Adipocyte (in vitro differentiated cells): ENCODE results near the gene OSBPL3.
"Not testable (repeated sequence)": the region's sequence is repeated elsewhere in the genome, so short reads cannot be mapped to it uniquely, and the experiment has no call there.

ENCODE experiments used
- DNase-seq: peaks from one replicate; pipeline ENCODE4 v3.0.0-alpha.2; 2015; ENCODE audit warnings: low read depth
- H3K27me3 ChIP-seq: replicated peaks from 2 replicates; pipeline ENCODE4 v1.7.0; 2013; ENCODE audit warnings: mild to moderate bottlenecking, low read length, moderate library complexity; ENCODE audit not compliant: control insufficient read depth, insufficient read depth
- H3K36me3 ChIP-seq: 2 replicates; pipeline ENCODE4 v1.7.0; 2013; ENCODE audit warnings: low read length, mild to moderate bottlenecking, moderate library complexity; ENCODE audit not compliant: control insufficient read depth, insufficient read depth, severe bottlenecking
- H3K4me1 ChIP-seq: 2 replicates; pipeline ENCODE4 v1.7.0; 2013; ENCODE audit warnings: mild to moderate bottlenecking, low read length, moderate library complexity; ENCODE audit not compliant: control insufficient read depth, insufficient read depth
- H3K4me3 ChIP-seq: 2 replicates; pipeline ENCODE4 v1.7.0; 2013; ENCODE audit warnings: mild to moderate bottlenecking, low read length, moderate library complexity
- H3K9ac ChIP-seq: 2 replicates; pipeline ENCODE4 v1.7.0; 2013; ENCODE audit warnings: mild to moderate bottlenecking, low read length, moderate library complexity
- H3K9me3 ChIP-seq: 2 replicates; pipeline ENCODE4 v1.7.0; 2013; ENCODE audit warnings: mild to moderate bottlenecking, low read length, moderate library complexity; ENCODE audit not compliant: control insufficient read depth

The OSBPL3 gene, protein sequence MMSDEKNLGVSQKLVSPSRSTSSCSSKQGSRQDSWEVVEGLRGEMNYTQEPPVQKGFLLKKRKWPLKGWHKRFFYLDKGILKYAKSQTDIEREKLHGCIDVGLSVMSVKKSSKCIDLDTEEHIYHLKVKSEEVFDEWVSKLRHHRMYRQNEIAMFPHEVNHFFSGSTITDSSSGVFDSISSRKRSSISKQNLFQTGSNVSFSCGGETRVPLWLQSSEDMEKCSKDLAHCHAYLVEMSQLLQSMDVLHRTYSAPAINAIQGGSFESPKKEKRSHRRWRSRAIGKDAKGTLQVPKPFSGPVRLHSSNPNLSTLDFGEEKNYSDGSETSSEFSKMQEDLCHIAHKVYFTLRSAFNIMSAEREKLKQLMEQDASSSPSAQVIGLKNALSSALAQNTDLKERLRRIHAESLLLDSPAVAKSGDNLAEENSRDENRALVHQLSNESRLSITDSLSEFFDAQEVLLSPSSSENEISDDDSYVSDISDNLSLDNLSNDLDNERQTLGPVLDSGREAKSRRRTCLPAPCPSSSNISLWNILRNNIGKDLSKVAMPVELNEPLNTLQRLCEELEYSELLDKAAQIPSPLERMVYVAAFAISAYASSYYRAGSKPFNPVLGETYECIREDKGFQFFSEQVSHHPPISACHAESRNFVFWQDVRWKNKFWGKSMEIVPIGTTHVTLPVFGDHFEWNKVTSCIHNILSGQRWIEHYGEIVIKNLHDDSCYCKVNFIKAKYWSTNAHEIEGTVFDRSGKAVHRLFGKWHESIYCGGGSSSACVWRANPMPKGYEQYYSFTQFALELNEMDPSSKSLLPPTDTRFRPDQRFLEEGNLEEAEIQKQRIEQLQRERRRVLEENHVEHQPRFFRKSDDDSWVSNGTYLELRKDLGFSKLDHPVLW

GRCh38 chr7:24979863-24980533, at the start of gene OSBPL3:
Gene OSBPL3, minus strand, starts transcription at chr7:24980178. Its CDS starts 87,706 bp downstream, at chr7:24892472.
- DNase-seq, result peak; percentile 99
- Histone ChIP-seq H3K9me3 (no peaks in the 10 kb centered on the region), H3K27me3 (no peaks in the 10 kb centered on the region), H3K4me3 (peak within 1 kb of the TSS; percentile 95), H3K9ac (peak within 1 kb of the TSS; percentile 94), H3K4me1 (peaks cover 14% of the 10 kb centered on the region), H3K36me3 (no peaks in the 10 kb centered on the region)

GRCh38 chr7:25029075-25029474, 49.1 kb upstream of the OSBPL3 start:
- no peak overlapping the region for H3K9ac ChIP-seq
- peaks cover 37% of the 10 kb centered on the region for H3K4me1 ChIP-seq
- no peaks in the 10 kb centered on the region for H3K36me3 ChIP-seq
- no peaks in the 10 kb centered on the region for H3K9me3 ChIP-seq
- H3K27me3 ChIP-seq, result no peaks in the 10 kb centered on the region
- no peak overlapping the region for H3K4me3 ChIP-seq
- DNase-seq, result no peak

- no peaks in the 10 kb centered on the region for H3K9me3 ChIP-seq
- no peaks in the 10 kb centered on the region for H3K36me3 ChIP-seq
- H3K9ac ChIP-seq, result no peak overlapping the region
- no peak overlapping the region for H3K4me3 ChIP-seq
- H3K4me1 ChIP-seq, result peaks cover 37% of the 10 kb centered on the region
- no peaks in the 10 kb centered on the region for H3K27me3 ChIP-seq
- DNase-seq, result peak; percentile 42
These were observed 48.5 kb upstream of the OSBPL3 start for GRCh38 chr7:25028370-25029021.

GRCh38 chr7:25026156-25026555, 46.2 kb upstream of the OSBPL3 start:
- no peaks in the 10 kb centered on the region for H3K9me3 ChIP-seq
- no peaks in the 10 kb centered on the region for H3K36me3 ChIP-seq
- peaks cover 37% of the 10 kb centered on the region for H3K4me1 ChIP-seq
- H3K27me3 ChIP-seq, result no peaks in the 10 kb centered on the region
- no peak overlapping the region for H3K9ac ChIP-seq
- H3K4me3 ChIP-seq, result peak overlapping the region; percentile 30
- no peak for DNase-seq

DNA sequence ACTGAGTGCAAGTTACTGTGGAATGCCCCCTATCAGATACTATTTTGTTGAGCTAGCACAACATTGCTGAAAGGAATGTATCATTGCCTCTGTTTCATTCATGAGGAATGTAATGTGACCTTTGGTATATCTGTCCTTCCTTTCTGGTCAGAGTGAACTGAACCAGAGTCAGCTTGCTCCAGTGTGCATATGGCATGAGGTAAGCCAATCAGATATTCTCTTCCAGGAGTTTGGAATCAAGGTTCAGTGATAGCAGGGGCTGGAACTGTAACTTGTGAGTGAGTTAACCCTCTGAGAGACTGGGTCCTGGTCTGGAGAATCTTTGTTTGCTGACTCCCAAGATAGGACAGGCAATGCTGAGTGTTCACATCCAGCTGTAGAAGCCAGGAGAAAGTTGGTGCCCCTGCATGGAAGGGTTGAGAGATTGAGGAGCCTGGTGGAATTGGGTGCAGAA, 45.3 kb upstream of the OSBPL3 start:
- Histone ChIP-seq H3K4me1 (peaks cover 37% of the 10 kb centered on the region), H3K27me3 (no peaks in the 10 kb centered on the region), H3K9me3 (no peaks in the 10 kb centered on the region), H3K36me3 (no peaks in the 10 kb centered on the region), H3K9ac (peak overlapping the region; percentile 54), H3K4me3 (peak overlapping the region; percentile 30)
- DNase-seq, result peak; percentile 82

GRCh38 chr7:25024066-25024465, 44.1 kb upstream of the OSBPL3 start:
- H3K9ac ChIP-seq, result no peak overlapping the region
- no peak for DNase-seq
- H3K4me3 ChIP-seq, result no peak overlapping the region
- H3K36me3 ChIP-seq, result no peaks in the 10 kb centered on the region
- H3K9me3 ChIP-seq, result no peaks in the 10 kb centered on the region
- peaks cover 37% of the 10 kb centered on the region for H3K4me1 ChIP-seq
- H3K27me3 ChIP-seq, result no peaks in the 10 kb centered on the region

GRCh38 chr7:25017671-25018070, 37.7 kb upstream of the OSBPL3 start:
- H3K36me3 ChIP-seq, H3K27me3 ChIP-seq, H3K9me3 ChIP-seq, DNase-seq, H3K4me3 ChIP-seq, H3K9ac ChIP-seq: not testable (repeated sequence)
- peaks cover 17% of the 10 kb centered on the region for H3K4me1 ChIP-seq

- DNase-seq, result peak; percentile 81
- Histone ChIP-seq H3K4me3 (no peak overlapping the region), H3K27me3 (no peaks in the 10 kb centered on the region), H3K4me1 (peaks cover 26% of the 10 kb centered on the region), H3K9me3 (no peaks in the 10 kb centered on the region), H3K36me3 (no peaks in the 10 kb centered on the region), H3K9ac (no peak overlapping the region)
These were observed 34.8 kb upstream of the OSBPL3 start for GRCh38 chr7:25014756-25015155.

DNA sequence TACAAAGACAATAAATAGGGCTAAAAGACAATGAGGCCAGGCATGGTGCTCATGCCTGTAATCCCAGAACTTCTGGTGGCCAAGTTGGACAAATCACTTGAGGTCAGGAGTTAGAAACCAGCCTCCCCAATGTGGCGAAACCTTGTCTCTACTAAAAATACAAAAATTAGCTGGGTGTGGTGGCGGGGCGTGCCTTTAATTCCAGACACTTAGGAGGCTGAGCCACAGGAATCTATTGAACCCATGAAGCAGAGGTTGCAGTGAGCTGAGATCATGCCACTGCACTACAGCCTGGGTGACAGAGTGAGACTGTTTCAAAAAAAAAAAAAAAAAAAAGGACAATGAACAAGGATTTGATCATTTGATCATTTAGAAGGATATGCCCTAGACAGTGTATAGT, 32.7 kb upstream of the OSBPL3 start:
- H3K36me3 ChIP-seq, H3K9me3 ChIP-seq, H3K4me3 ChIP-seq, H3K27me3 ChIP-seq: not testable (repeated sequence)
- Histone ChIP-seq H3K9ac (peak overlapping the region; percentile 37), H3K4me1 (peaks cover 29% of the 10 kb centered on the region)
- DNase-seq, result peak; percentile 38

DNA sequence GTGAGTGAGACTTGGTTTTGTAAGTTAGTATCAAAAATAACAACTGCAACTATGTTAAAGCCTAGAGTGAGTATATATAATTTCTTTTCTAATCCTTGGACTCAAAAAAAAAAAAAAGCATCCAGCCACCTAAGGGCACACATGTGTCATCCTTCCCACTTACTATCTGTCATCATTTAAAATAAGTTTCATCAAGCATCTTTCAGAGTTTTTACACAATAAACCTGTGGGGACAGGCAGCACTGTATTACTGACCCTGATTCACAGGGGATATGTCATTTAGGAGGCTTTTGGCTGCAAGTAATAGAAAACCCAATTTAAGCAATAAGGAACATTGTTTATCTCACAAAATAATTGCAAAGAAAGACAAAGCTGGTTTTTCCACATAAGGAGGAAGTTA, 32.3 kb upstream of the OSBPL3 start:
- Histone ChIP-seq H3K4me1 (peaks cover 29% of the 10 kb centered on the region), H3K4me3 (no peak overlapping the region), H3K36me3 (no peaks in the 10 kb centered on the region), H3K9ac (no peak overlapping the region), H3K27me3 (no peaks in the 10 kb centered on the region), H3K9me3 (no peaks in the 10 kb centered on the region)
- DNase-seq, result no peak
